Omental fat pad (tissue), 4 donors: Measurements from ENCODE around the gene SWAP70. TPM values are rescaled to one million over a fixed set of nuclear protein-coding genes. Genes with fewer than 3 reads are reported as not detected.

Experiments
- ATAC-seq: fragments of 150-250 bp; one replicate; pipeline ENCODE4 v1.9.1; 2016; ENCODE audit warnings: mild to moderate bottlenecking, moderate library complexity; ENCODE audit not compliant: low FRiP score
- DNase-seq: peaks from one replicate; pipeline ENCODE4 v3.0.0-alpha.2; 2019; ENCODE audit warnings: low spot score
- CTCF ChIP-seq, 3 donors: fragments of 450-650 bp; IDR thresholded peaks; one replicate each; pipeline ENCODE4 v1.5.1; 2016 to 2017; ENCODE audit warnings: antibody characterized with exemption in 3 of 3, mild to moderate bottlenecking in 3 of 3, moderate library complexity in 2 of 3
- total RNA-seq, 4 donors: library from RNA; depleted of rRNA; stranded (reverse); fragments of >200 nt; gene quantifications; one replicate each; pipeline ENCODE4 v1.1.0, GENCODE V29; 2016

The SWAP70 gene
- total RNA-seq, 4 donors from 2014 or later, result 35.6 to 81.7 (median 61.0) TPM

- no peak for ATAC-seq
These were observed 108.3 kb downstream of the SWAP70 start for GRCh38 chr11:9772218-9772617.

GRCh38 chr11:9773524-9773923 is 109.6 kb downstream of the SWAP70 start:
- DNase-seq (no peak), ATAC-seq (no peak)
- TF ChIP-seq CTCF (IDR thresholded peaks at IDR 0.05), result no peak

More at GRCh38 chr11:9772218-9772617, 108.3 kb downstream of the SWAP70 start:
- TF ChIP-seq CTCF (IDR thresholded peaks at IDR 0.05), result no peak
- no peak for DNase-seq

GRCh38 chr11:9774109-9774508 is 110.2 kb downstream of the SWAP70 start:
- DNase-seq, result no peak
- no peak for TF ChIP-seq CTCF (IDR thresholded peaks at IDR 0.05)
- ATAC-seq, result no peak

GRCh38 chr11:9774591-9775397 is 110.9 kb downstream of the SWAP70 start:
- ATAC-seq (no peak), DNase-seq (no peak)
- TF ChIP-seq CTCF (IDR thresholded peaks at IDR 0.05), result no peak

- ATAC-seq, result no peak
- TF ChIP-seq CTCF (IDR thresholded peaks at IDR 0.05), result no peak
- no peak for DNase-seq
These were observed 111.5 kb downstream of the SWAP70 start for GRCh38 chr11:9775398-9775779.

GRCh38 chr11:9776203-9776602 is 112.3 kb downstream of the SWAP70 start:
- TF ChIP-seq CTCF (IDR thresholded peaks at IDR 0.05), result no peak
- DNase-seq (no peak), ATAC-seq (no peak)

GRCh38 chr11:9777066-9777465 is 113.2 kb downstream of the SWAP70 start:
- ATAC-seq (no peak), DNase-seq (no peak)
- TF ChIP-seq CTCF (IDR thresholded peaks at IDR 0.05), result no peak
